ENCODE data around the gene ADIPOQ.

ADIPOQ gene

GRCh38 chr3:186852994-186853393 lies 10.5 kb downstream of the ADIPOQ start:
- TF ChIP-seq CTCF (IDR thresholded peaks at IDR 0.05), result no peak

- no peak for TF ChIP-seq CTCF (IDR thresholded peaks at IDR 0.05)
These were observed 11.6 kb downstream of the ADIPOQ start for GRCh38 chr3:186854146-186854545.

- TF ChIP-seq CTCF (IDR thresholded peaks at IDR 0.05), result no peak
These were observed 12.4 kb downstream of the ADIPOQ start for GRCh38 chr3:186854954-186855353.

- no peak for TF ChIP-seq CTCF (IDR thresholded peaks at IDR 0.05)
These were observed 15.2 kb downstream of the ADIPOQ start for GRCh38 chr3:186857743-186858142.

GRCh38 chr3:186869253-186870100 lies 27.0 kb downstream of the ADIPOQ start:
- TF ChIP-seq CTCF (IDR thresholded peaks at IDR 0.05), result no peak

- no peak for TF ChIP-seq CTCF (IDR thresholded peaks at IDR 0.05)
These were observed 28.1 kb downstream of the ADIPOQ start for GRCh38 chr3:186870421-186871201.

GRCh38 chr3:186871403-186871924 lies 29.0 kb downstream of the ADIPOQ start:
- no peak for TF ChIP-seq CTCF (IDR thresholded peaks at IDR 0.05)
